Germinal center (tissue), 1 donor: ENCODE results near the gene FJX1.
"Not testable (repeated sequence)": the region's sequence is repeated elsewhere in the genome, so short reads cannot be mapped to it uniquely, and the experiment has no call there.

Experiments used
- DNase-seq: peaks from one replicate; pipeline ENCODE4 v3.0.0; 2012; ENCODE audit warnings: mixed read lengths, low spot score

FJX1 gene

GRCh38 chr11:35632301-35632700 lies 14.0 kb downstream of the FJX1 start:
- DNase-seq = no peak

- no peak for DNase-seq
Observed at GRCh38 chr11:35633827-35634423, 15.7 kb downstream of the FJX1 start.

- DNase-seq = no peak
Observed at GRCh38 chr11:35635933-35636332, 17.7 kb downstream of the FJX1 start.

- no peak for DNase-seq
Observed at GRCh38 chr11:35639591-35640179, 21.4 kb downstream of the FJX1 start.

GRCh38 chr11:35641171-35641897 lies 23.1 kb downstream of the FJX1 start:
- DNase-seq = no peak

GRCh38 chr11:35641964-35642363 lies 23.7 kb downstream of the FJX1 start:
- no peak for DNase-seq

- no peak for DNase-seq
Observed at GRCh38 chr11:35647421-35648093, 29.3 kb downstream of the FJX1 start.

GRCh38 chr11:35650006-35650405 lies 31.7 kb downstream of the FJX1 start:
- DNase-seq = no peak

- DNase-seq = no peak
Observed at GRCh38 chr11:35650467-35650866, 32.2 kb downstream of the FJX1 start.

- DNase-seq = no peak
Observed at GRCh38 chr11:35651263-35651662, 33.0 kb downstream of the FJX1 start.

GRCh38 chr11:35652786-35653185 lies 34.5 kb downstream of the FJX1 start:
- DNase-seq = not testable (repeated sequence)

- no peak for DNase-seq
Observed at GRCh38 chr11:35654711-35655110, 36.5 kb downstream of the FJX1 start.

- DNase-seq = no peak
Observed at GRCh38 chr11:35655254-35655653, 37.0 kb downstream of the FJX1 start.

- DNase-seq = no peak
Observed at GRCh38 chr11:35655856-35656255, 37.6 kb downstream of the FJX1 start.

- no peak for DNase-seq
Observed at GRCh38 chr11:35658020-35658948, 40.0 kb downstream of the FJX1 start.

- DNase-seq = no peak
Observed at GRCh38 chr11:35661534-35661933, 43.3 kb downstream of the FJX1 start.

GRCh38 chr11:35662061-35662648 lies 43.9 kb downstream of the FJX1 start:
- DNase-seq = peak; percentile 10

- DNase-seq = peak; percentile 84
Observed at GRCh38 chr11:35662649-35663407, 44.6 kb downstream of the FJX1 start, which contains the start of gene TRIM44. Gene TRIM44 (plus strand): TSS chr11:35662775. CDS start chr11:35663112, 337 bp downstream.

- no peak for DNase-seq
Observed at GRCh38 chr11:35663408-35663702, 45.1 kb downstream of the FJX1 start.

- no peak for DNase-seq
Observed at GRCh38 chr11:35664977-35665441, 46.7 kb downstream of the FJX1 start.

GRCh38 chr11:35667257-35667656 lies 49.0 kb downstream of the FJX1 start:
- no peak for DNase-seq
